ENCODE measurements around the gene BPI.

DNA sequence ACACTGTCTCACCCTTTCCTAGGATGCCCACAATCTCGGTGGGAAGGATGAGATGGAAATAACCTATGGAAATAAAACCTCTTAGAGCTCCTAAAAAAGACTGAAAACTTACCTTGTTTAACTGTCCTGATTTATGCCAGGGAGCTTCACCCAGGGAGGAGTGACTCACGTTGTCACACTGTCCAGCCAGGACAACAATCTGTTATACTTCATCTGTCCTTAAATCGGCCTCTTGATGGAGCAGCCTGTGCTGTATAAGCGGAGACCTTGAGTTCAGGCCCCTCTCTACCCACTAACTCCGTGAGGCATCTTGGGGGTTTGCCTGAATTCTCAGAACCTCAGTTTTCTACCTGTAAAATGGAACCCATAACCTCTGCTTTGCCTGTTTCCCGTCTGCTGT is 34.2 kb upstream of the BPI start:
- TF ChIP-seq, protein P1, sequence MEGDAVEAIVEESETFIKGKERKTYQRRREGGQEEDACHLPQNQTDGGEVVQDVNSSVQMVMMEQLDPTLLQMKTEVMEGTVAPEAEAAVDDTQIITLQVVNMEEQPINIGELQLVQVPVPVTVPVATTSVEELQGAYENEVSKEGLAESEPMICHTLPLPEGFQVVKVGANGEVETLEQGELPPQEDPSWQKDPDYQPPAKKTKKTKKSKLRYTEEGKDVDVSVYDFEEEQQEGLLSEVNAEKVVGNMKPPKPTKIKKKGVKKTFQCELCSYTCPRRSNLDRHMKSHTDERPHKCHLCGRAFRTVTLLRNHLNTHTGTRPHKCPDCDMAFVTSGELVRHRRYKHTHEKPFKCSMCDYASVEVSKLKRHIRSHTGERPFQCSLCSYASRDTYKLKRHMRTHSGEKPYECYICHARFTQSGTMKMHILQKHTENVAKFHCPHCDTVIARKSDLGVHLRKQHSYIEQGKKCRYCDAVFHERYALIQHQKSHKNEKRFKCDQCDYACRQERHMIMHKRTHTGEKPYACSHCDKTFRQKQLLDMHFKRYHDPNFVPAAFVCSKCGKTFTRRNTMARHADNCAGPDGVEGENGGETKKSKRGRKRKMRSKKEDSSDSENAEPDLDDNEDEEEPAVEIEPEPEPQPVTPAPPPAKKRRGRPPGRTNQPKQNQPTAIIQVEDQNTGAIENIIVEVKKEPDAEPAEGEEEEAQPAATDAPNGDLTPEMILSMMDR (IDR thresholded peaks at IDR 0.05): no peak
- TF ChIP-seq POLR2A (IDR thresholded peaks at IDR 0.05): no peak

Data from heart left ventricle (tissue), 13 donors.